GM23338 (cell line): ENCODE data around the gene PRMT7. TPM values are rescaled to one million over a fixed set of nuclear protein-coding genes. Genes with fewer than 3 reads are reported as not detected.

Experiments
- ATAC-seq: fragments of 200-7000 bp; cut with Tn5 transposase; 3 replicates; pipeline ENCODE4 v1.9.1; 2020
- DNase-seq: peaks from one replicate; pipeline ENCODE4 v3.0.0-alpha.2; 2015; ENCODE audit warnings: low spot score
- H2AFZ ChIP-seq: fragments of 200-600 bp; sonication (generic); 2 replicates; pipeline ENCODE4 v1.8.0; 2016; ENCODE audit warnings: antibody characterized with exemption, mild to moderate bottlenecking, moderate library complexity
- H3F3A ChIP-seq: fragments of 200-600 bp; sonication (generic); replicated peaks from 2 replicates; pipeline ENCODE4 v1.8.0; 2017; ENCODE audit warnings: antibody characterized with exemption, mixed run types, low read depth
- H3K27ac ChIP-seq: fragments of 200-600 bp; sonication (generic); 2 replicates; pipeline ENCODE4 v1.6.1; 2016; ENCODE audit warnings: low read depth
- H3K27me3 ChIP-seq: fragments of 200-600 bp; sonication (generic); 2 replicates; pipeline ENCODE4 v1.8.0; 2016; ENCODE audit warnings: mild to moderate bottlenecking, mixed run types, moderate library complexity; ENCODE audit not compliant: insufficient read depth
- H3K36me3 ChIP-seq: fragments of 200-600 bp; sonication (generic); 2 replicates; pipeline ENCODE4 v1.8.0; 2016; ENCODE audit warnings: mild to moderate bottlenecking; ENCODE audit not compliant: insufficient read depth
- H3K4me1 ChIP-seq: fragments of 200-600 bp; sonication (generic); 2 replicates; pipeline ENCODE4 v1.8.0; 2016; ENCODE audit warnings: mild to moderate bottlenecking, moderate library complexity; ENCODE audit not compliant: insufficient read depth
- H3K4me2 ChIP-seq: fragments of 200-600 bp; sonication (generic); 2 replicates; pipeline ENCODE4 v1.7.1; 2017; ENCODE audit warnings: mixed run types
- H3K4me3 ChIP-seq: fragments of 200-600 bp; sonication (generic); 2 replicates; pipeline ENCODE4 v1.6.1; 2016; ENCODE audit warnings: mixed run types
- H3K79me2 ChIP-seq: fragments of 200-600 bp; sonication (generic); replicated peaks from 2 replicates; pipeline ENCODE4 v1.8.0; 2017; ENCODE audit warnings: mild to moderate bottlenecking; ENCODE audit not compliant: insufficient read depth
- H3K9me2 ChIP-seq: fragments of 200-600 bp; sonication (generic); 2 replicates; pipeline ENCODE4 v1.8.0; 2017; ENCODE audit not compliant: insufficient read depth
- H4K20me1 ChIP-seq: fragments of 200-600 bp; sonication (generic); replicated peaks from 2 replicates; pipeline ENCODE4 v1.8.0; 2017; ENCODE audit warnings: mild to moderate bottlenecking; ENCODE audit not compliant: insufficient read depth
- H3K27ac Mint-ChIP-seq: 2 replicates; pipeline ENCODE4 v1.8.0; 2020; ENCODE audit warnings: inconsistent platforms, mild to moderate bottlenecking, moderate library complexity, mixed read lengths
- H3K27me3 Mint-ChIP-seq: 3 replicates; pipeline ENCODE4 v1.8.0; 2022; ENCODE audit warnings: low read depth, mild to moderate bottlenecking, moderate library complexity, mixed read lengths, inconsistent platforms; ENCODE audit not compliant: insufficient read depth, poor library complexity
- H3K36me3 Mint-ChIP-seq: 3 replicates; pipeline ENCODE4 v1.8.0; 2021; ENCODE audit warnings: low read depth, mild to moderate bottlenecking, inconsistent platforms, moderate library complexity, mixed read lengths
- H3K4me1 Mint-ChIP-seq: 3 replicates; pipeline ENCODE4 v1.8.0; 2020; ENCODE audit warnings: mild to moderate bottlenecking, inconsistent platforms, mixed read lengths
- H3K4me3 Mint-ChIP-seq: 3 replicates; pipeline ENCODE4 v1.8.0; 2021; ENCODE audit warnings: moderate library complexity, mild to moderate bottlenecking, inconsistent platforms, mixed read lengths
- H3K9me3 Mint-ChIP-seq: 3 replicates; pipeline ENCODE4 v1.8.0; 2020; ENCODE audit warnings: moderate library complexity, mild to moderate bottlenecking, inconsistent platforms, mixed read lengths
- CREB1 ChIP-seq: fragments of 250-450 bp; sonication (Bioruptor Pico); IDR thresholded peaks from 2 replicates; pipeline ENCODE4 v1.5.0; 2020; ENCODE audit warnings: low read depth, mild to moderate bottlenecking, moderate library complexity
- EZH2 ChIP-seq: fragments of 200-600 bp; sonication (generic); IDR thresholded peaks from one replicate; pipeline ENCODE4 v1.8.0; 2017; ENCODE audit warnings: antibody characterized with exemption, mild to moderate bottlenecking, low read depth; ENCODE audit not compliant: unreplicated experiment
- EZH2phosphoT487 ChIP-seq: fragments of 200-600 bp; sonication (generic); IDR thresholded peaks from one replicate; pipeline ENCODE4 v1.8.1; 2018; ENCODE audit warnings: antibody characterized with exemption; ENCODE audit not compliant: unreplicated experiment
- JUNB ChIP-seq: IDR thresholded peaks from one replicate; pipeline ENCODE4 v1.6.1; 2016; ENCODE audit warnings: antibody characterized with exemption; ENCODE audit not compliant: unreplicated experiment
- NANOG ChIP-seq: IDR thresholded peaks from 2 replicates; pipeline ENCODE4 v1.6.1; 2016; ENCODE audit warnings: antibody characterized with exemption, borderline replicate concordance
- POLR2AphosphoS5 ChIP-seq: IDR thresholded peaks from 2 replicates; pipeline ENCODE4 v1.6.1; 2016; ENCODE audit warnings: antibody characterized with exemption, low read depth
- STAT1 ChIP-seq: IDR thresholded peaks from one replicate; pipeline ENCODE4 v1.6.1; 2016; ENCODE audit warnings: antibody characterized with exemption; ENCODE audit not compliant: unreplicated experiment
- ZNF114 ChIP-seq: fragments of 250-450 bp; sonication (Bioruptor Pico); IDR thresholded peaks from 2 replicates; pipeline ENCODE4 v1.5.0; 2020; ENCODE audit warnings: mild to moderate bottlenecking, moderate library complexity
- ZNF331 ChIP-seq: fragments of 250-450 bp; sonication (Bioruptor Pico); IDR thresholded peaks from 2 replicates; pipeline ENCODE4 v1.5.0; 2020; ENCODE audit warnings: low read depth, mild to moderate bottlenecking, moderate library complexity
- polyA plus RNA-seq: library from polyadenylated mRNA; unstranded; fragments of >200 nt; fragmentation: Nextera tagmentation; extraction: Ambion mirVana; gene quantifications from 2 replicates; pipeline ENCODE4 v1.2.1, GENCODE V29; 2016
- total RNA-seq: library from RNA; depleted of rRNA; stranded (reverse); fragments of >200 nt; shearing (Covaris generic); gene quantifications from 2 replicates; pipeline ENCODE4 v1.2.3, GENCODE V29; 2014
- TF ChIP-seq, protein P1 (sequence below), 2 experiments: fragments of 200-600 bp in 1 of 2; sonication (generic) in 1 of 2; conservative IDR thresholded peaks; 2 replicates each; pipeline versions ENCODE4 v1.5.1 to v1.6.1; 2016 to 2017; ENCODE audit warnings: antibody characterized with exemption in 2 of 2, low read depth in 2 of 2, mild to moderate bottlenecking in 2 of 2, moderate library complexity in 1 of 2
- TF ChIP-seq, protein P2 (sequence below): IDR thresholded peaks from 2 replicates; pipeline ENCODE4 v1.6.1; 2016; ENCODE audit warnings: antibody characterized with exemption
- TF ChIP-seq, protein P3 (sequence below): fragments of 250-450 bp; sonication (Bioruptor Pico); IDR thresholded peaks from 2 replicates; pipeline ENCODE4 v1.5.0; 2020; ENCODE audit warnings: mild to moderate bottlenecking, moderate library complexity
- TF ChIP-seq, protein P4 (sequence below): IDR thresholded peaks from one replicate; pipeline ENCODE4 v1.6.1; 2018; ENCODE audit warnings: antibody characterized with exemption; ENCODE audit not compliant: unreplicated experiment

Gene PRMT7
- total and polyA plus RNA-seq, 2 experiments from 2014 or later = 20.2 to 65.3 TPM

DNA sequence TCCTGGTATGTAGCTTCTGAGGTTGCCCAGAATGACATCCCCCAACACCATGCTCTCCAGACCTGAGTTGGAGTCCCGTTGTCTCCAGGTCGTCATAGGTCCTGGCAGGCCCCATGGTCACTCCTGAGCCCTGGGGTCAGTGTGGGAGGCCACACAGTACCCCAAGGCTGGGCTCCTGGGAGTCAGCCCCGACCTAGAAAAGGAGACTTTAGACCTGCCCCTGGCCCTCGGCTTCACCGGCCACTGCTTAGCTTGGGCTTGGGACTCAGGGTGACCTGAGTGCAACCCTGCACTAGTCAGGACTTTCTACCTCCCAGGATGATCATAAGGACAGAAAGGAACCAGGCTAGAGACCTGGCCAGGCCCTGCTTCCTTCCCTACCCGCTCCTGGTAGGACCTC lies 65.8 kb downstream of the PRMT7 start:
- no peaks in the 10 kb centered on the region for H3K9me2 ChIP-seq
- H3K36me3 ChIP-seq = no peaks in the 10 kb centered on the region
- H3K4me3 ChIP-seq = no peak overlapping the region
- DNase-seq (no peak), ATAC-seq (no peak)
- H4K20me1 ChIP-seq = no peaks in the 10 kb centered on the region; the same call in 1 of the 2 replicates
- Mint-ChIP-seq H3K27ac (no peak overlapping the region), H3K4me3 (no peak overlapping the region), H3K9me3 (no peaks in the 10 kb centered on the region), H3K4me1 (no peaks in the 10 kb centered on the region), H3K27me3 (peaks cover 11% of the 10 kb centered on the region), H3K36me3 (no peaks in the 10 kb centered on the region)
- H2AFZ ChIP-seq = no peak overlapping the region
- TF ChIP-seq, protein P1, sequence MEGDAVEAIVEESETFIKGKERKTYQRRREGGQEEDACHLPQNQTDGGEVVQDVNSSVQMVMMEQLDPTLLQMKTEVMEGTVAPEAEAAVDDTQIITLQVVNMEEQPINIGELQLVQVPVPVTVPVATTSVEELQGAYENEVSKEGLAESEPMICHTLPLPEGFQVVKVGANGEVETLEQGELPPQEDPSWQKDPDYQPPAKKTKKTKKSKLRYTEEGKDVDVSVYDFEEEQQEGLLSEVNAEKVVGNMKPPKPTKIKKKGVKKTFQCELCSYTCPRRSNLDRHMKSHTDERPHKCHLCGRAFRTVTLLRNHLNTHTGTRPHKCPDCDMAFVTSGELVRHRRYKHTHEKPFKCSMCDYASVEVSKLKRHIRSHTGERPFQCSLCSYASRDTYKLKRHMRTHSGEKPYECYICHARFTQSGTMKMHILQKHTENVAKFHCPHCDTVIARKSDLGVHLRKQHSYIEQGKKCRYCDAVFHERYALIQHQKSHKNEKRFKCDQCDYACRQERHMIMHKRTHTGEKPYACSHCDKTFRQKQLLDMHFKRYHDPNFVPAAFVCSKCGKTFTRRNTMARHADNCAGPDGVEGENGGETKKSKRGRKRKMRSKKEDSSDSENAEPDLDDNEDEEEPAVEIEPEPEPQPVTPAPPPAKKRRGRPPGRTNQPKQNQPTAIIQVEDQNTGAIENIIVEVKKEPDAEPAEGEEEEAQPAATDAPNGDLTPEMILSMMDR (conservative IDR thresholded peaks at IDR 0.05; ENCODE audit: low read depth in 2 of 2) = no peak
- TF ChIP-seq EZH2phosphoT487 (no peak), ZNF114 (CRISPR knock-in tag) (no peak), CREB1 (no peak), ZNF331 (CRISPR knock-in tag) (no peak), JUNB (no peak), NANOG (no peak), STAT1 (no peak), EZH2 (no peak), POLR2AphosphoS5 (no peak)
- TF ChIP-seq, protein P2, sequence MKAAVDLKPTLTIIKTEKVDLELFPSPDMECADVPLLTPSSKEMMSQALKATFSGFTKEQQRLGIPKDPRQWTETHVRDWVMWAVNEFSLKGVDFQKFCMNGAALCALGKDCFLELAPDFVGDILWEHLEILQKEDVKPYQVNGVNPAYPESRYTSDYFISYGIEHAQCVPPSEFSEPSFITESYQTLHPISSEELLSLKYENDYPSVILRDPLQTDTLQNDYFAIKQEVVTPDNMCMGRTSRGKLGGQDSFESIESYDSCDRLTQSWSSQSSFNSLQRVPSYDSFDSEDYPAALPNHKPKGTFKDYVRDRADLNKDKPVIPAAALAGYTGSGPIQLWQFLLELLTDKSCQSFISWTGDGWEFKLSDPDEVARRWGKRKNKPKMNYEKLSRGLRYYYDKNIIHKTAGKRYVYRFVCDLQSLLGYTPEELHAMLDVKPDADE = no peak
- TF ChIP-seq, protein P3, sequence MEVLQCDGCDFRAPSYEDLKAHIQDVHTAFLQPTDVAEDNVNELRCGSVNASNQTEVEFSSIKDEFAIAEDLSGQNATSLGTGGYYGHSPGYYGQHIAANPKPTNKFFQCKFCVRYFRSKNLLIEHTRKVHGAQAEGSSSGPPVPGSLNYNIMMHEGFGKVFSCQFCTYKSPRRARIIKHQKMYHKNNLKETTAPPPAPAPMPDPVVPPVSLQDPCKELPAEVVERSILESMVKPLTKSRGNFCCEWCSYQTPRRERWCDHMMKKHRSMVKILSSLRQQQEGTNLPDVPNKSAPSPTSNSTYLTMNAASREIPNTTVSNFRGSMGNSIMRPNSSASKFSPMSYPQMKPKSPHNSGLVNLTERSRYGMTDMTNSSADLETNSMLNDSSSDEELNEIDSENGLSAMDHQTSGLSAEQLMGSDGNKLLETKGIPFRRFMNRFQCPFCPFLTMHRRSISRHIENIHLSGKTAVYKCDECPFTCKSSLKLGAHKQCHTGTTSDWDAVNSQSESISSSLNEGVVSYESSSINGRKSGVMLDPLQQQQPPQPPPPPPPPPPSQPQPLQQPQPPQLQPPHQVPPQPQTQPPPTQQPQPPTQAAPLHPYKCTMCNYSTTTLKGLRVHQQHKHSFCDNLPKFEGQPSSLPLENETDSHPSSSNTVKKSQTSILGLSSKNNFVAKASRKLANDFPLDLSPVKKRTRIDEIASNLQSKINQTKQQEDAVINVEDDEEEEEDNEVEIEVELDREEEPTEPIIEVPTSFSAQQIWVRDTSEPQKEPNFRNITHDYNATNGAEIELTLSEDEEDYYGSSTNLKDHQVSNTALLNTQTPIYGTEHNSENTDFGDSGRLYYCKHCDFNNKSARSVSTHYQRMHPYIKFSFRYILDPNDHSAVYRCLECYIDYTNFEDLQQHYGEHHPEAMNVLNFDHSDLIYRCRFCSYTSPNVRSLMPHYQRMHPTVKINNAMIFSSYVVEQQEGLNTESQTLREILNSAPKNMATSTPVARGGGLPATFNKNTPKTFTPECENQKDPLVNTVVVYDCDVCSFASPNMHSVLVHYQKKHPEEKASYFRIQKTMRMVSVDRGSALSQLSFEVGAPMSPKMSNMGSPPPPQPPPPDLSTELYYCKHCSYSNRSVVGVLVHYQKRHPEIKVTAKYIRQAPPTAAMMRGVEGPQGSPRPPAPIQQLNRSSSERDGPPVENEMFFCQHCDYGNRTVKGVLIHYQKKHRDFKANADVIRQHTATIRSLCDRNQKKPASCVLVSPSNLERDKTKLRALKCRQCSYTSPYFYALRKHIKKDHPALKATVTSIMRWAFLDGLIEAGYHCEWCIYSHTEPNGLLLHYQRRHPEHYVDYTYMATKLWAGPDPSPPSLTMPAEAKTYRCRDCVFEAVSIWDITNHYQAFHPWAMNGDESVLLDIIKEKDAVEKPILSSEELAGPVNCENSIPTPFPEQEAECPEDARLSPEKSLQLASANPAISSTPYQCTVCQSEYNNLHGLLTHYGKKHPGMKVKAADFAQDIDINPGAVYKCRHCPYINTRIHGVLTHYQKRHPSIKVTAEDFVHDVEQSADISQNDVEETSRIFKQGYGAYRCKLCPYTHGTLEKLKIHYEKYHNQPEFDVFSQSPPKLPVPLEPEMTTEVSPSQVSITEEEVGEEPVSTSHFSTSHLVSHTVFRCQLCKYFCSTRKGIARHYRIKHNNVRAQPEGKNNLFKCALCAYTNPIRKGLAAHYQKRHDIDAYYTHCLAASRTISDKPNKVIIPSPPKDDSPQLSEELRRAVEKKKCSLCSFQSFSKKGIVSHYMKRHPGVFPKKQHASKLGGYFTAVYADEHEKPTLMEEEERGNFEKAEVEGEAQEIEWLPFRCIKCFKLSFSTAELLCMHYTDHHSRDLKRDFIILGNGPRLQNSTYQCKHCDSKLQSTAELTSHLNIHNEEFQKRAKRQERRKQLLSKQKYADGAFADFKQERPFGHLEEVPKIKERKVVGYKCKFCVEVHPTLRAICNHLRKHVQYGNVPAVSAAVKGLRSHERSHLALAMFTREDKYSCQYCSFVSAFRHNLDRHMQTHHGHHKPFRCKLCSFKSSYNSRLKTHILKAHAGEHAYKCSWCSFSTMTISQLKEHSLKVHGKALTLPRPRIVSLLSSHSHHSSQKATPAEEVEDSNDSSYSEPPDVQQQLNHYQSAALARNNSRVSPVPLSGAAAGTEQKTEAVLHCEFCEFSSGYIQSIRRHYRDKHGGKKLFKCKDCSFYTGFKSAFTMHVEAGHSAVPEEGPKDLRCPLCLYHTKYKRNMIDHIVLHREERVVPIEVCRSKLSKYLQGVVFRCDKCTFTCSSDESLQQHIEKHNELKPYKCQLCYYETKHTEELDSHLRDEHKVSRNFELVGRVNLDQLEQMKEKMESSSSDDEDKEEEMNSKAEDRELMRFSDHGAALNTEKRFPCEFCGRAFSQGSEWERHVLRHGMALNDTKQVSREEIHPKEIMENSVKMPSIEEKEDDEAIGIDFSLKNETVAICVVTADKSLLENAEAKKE = no peak
- TF ChIP-seq, protein P4, sequence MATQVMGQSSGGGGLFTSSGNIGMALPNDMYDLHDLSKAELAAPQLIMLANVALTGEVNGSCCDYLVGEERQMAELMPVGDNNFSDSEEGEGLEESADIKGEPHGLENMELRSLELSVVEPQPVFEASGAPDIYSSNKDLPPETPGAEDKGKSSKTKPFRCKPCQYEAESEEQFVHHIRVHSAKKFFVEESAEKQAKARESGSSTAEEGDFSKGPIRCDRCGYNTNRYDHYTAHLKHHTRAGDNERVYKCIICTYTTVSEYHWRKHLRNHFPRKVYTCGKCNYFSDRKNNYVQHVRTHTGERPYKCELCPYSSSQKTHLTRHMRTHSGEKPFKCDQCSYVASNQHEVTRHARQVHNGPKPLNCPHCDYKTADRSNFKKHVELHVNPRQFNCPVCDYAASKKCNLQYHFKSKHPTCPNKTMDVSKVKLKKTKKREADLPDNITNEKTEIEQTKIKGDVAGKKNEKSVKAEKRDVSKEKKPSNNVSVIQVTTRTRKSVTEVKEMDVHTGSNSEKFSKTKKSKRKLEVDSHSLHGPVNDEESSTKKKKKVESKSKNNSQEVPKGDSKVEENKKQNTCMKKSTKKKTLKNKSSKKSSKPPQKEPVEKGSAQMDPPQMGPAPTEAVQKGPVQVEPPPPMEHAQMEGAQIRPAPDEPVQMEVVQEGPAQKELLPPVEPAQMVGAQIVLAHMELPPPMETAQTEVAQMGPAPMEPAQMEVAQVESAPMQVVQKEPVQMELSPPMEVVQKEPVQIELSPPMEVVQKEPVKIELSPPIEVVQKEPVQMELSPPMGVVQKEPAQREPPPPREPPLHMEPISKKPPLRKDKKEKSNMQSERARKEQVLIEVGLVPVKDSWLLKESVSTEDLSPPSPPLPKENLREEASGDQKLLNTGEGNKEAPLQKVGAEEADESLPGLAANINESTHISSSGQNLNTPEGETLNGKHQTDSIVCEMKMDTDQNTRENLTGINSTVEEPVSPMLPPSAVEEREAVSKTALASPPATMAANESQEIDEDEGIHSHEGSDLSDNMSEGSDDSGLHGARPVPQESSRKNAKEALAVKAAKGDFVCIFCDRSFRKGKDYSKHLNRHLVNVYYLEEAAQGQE = no peak
- no peaks in the 10 kb centered on the region for H3K27me3 ChIP-seq
- no peaks in the 10 kb centered on the region for H3F3A ChIP-seq
- H3K79me2 ChIP-seq = no peaks in the 10 kb centered on the region
- no peak overlapping the region for H3K4me2 ChIP-seq
- no peaks in the 10 kb centered on the region for H3K4me1 ChIP-seq
- no peak overlapping the region for H3K27ac ChIP-seq
